ENCODE data around the gene NR2F6.
A peak's percentile ranks its signal among the peaks of the same experiment; 100 is the strongest.
"Not testable (repeated sequence)": the region's sequence is repeated elsewhere in the genome, so short reads cannot be mapped to it uniquely, and the experiment has no call there.

Gene NR2F6

DNA sequence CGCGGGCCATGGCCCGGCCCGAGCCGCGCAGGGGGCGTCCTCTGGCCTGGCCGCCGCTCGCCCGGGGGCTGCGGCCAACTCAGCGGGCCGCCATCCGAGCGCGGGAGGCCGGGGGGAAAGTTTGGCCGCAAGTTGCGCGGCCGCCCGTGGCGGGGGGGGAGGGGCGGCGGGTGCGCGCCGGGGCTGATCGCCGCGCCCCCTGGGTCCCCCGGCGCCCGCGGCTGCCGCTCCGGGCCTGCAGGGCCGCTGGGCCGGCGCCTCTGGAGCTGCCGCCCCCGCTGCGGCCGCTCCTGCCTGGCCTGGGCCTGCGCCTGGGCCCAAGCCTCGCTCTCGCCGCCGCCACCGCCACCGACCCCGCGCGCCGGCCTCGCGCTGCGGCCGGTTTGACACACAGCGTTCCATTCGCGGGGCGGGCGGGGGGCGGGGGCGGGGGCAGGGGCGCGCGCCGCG, at the start of gene NR2F6:
Gene NR2F6 (minus strand): TSS at position 385 of the 450 bp plus-strand sequence. CDS start 699 bp downstream, outside the sequence.
- no peak for DNase-seq (ENCODE audit: low read depth)

DNA sequence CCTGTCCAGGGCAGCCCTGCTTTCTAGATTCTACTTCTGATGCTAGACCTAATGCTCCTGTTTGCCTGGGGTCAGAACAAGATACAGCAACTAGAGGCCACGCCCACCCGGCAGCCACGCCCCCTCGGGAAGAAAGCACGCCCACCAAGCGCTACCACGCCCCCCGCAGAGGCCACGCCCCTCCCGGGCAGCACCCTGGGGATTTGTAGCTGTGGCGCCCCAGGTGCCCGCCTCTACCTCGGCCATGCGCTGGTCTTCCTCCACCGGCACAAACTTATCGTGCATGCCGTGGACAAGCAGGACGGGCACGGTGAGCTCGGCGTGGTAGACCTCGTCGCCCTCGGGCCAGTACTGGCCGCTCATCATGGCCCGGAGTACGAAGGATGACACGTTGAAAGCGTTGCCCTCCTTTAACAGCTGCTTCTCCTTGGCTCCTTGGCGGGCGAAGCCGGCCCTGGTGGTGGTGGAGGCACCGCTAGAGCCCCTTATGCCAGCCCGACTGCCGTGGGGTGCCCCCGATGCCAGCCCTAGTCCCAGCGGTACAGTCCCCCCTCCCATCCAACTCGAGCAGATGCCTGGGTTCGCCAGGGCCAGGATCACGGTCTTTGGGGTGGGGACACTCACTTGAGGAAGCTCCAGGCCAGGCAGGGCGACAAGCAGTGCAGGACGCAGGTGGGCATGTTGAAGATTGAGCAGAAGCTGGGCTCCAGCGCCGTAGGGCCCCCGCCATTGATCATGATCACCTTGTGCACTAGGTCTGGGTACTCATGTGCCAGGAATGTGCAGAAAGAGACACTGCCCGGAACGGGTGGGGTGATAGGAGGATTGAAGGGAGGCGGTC, 48.6 kb upstream of the NR2F6 start:
- DNase-seq (ENCODE audit: low read depth), result peak; percentile 46

DNA sequence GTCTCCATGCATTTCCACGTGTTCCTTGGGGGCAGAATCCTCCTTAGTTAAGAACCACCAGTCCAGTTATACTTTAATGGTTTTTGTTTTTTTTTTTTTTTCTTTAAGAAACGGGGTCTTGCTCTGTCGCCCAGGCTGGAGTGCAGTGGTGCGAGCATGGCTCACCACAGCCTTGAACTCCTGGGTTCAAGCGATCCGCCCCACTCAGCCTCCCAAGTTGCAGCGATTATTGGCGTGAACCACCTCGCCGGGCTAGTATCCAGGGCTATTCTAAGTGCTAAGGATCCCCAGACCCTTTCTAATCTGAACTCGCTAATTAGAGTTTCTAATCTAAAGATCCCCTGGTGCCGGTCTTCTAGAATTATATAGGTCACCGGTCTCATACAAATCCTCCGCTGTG, 47.9 kb upstream of the NR2F6 start:
- no peak for DNase-seq (ENCODE audit: low read depth)

DNA sequence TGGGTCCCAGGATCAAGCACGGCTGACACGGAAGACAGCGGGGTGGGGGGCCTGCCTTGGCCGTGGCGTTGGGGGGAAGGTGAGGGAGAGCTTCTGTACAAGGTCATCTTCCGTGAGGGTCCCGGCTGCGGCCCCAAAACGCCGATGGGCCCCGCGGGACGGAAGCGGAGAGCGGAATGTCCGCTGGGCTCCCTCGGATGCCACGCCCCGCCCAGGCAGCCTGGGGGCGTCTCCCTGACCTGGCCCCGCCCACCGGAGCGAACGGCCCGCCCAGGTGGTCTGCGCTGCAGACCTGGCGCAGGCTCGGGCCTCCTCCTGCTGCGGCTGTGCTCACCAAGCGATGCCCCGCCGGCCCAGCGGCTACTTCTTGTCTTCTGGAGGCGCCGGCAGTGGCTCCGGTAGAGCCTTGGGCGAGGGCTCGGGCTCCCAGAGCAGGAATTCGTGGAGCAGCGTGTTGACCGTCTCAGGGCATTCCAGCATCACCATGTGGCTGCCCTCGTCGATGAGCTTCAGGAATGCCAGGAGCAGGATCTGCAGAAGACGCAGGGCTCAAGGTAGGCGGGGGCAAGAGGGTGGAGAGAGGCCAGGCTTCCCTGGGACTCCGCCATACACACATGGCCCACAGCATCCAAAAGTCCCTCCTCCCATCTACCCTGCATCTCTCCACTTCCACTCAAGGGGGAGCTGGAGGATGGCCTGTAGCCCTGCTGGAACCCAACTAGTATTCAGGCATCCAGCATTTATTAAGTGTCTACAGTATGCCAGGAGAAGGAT, 46.8 kb upstream of the NR2F6 start:
- peak; percentile 91 for DNase-seq (ENCODE audit: low read depth)

DNA sequence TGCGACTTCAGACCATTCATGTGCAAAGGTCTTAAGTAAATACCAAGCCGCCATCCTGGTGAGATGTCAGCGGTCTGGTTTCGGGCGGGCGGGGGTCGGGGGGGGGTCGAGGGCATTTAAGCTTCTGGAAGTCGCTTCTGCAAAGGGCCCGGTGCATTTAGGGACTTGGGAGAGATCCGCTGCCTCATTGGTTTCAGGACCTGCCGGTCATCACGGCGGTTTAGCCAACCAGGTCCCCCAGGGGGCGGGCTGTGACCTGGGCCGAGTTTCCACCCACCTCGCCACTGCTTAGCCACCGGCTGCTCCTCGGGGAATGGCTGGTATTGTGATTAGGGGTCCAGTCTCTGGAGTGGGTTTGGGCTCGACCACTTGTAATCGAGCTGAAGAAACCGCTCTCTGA, 43.8 kb upstream of the NR2F6 start:
- DNase-seq (ENCODE audit: low read depth), result peak; percentile 82

DNA sequence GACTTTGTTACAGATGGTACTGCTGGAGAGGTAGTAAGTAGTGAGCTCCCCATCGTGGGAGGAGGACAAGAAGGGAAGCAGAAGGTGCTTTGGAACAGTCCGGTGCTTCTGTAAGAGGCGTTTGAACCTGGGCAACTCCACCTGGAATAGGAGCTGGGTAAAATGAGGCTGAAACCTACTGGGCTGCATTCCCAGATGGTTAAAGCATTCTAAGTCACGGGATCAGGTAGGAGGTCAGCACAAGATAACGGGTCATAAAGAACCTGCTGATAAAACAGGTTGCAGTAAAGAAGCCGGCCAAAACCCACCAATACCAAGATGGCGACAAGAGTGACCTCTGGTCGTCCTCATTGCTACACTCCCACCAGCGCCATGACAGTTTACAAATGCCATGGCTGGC, 41.0 kb upstream of the NR2F6 start:
- DNase-seq (ENCODE audit: low read depth), result no peak

DNA sequence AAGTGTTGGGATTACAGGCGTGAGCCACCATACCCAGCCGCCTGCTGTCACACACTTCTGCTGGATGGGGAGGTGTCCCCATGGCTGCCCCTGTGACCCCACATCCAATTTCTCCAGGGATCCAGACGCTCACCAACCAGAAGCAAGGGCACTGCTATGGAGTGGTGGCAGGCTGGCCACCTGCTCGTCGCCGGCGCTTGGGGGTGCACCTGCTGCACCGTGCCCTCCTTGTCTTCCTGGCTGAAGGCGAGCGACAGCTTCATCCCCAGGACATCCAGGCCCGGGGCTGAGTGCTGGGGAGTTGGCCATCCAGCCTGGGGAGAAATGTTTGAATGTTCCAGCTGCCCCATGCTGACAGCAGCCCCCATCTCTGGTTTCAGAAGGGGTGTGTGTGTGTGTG, 40.5 kb upstream of the NR2F6 start:
- no peak for DNase-seq (ENCODE audit: low read depth)

DNA sequence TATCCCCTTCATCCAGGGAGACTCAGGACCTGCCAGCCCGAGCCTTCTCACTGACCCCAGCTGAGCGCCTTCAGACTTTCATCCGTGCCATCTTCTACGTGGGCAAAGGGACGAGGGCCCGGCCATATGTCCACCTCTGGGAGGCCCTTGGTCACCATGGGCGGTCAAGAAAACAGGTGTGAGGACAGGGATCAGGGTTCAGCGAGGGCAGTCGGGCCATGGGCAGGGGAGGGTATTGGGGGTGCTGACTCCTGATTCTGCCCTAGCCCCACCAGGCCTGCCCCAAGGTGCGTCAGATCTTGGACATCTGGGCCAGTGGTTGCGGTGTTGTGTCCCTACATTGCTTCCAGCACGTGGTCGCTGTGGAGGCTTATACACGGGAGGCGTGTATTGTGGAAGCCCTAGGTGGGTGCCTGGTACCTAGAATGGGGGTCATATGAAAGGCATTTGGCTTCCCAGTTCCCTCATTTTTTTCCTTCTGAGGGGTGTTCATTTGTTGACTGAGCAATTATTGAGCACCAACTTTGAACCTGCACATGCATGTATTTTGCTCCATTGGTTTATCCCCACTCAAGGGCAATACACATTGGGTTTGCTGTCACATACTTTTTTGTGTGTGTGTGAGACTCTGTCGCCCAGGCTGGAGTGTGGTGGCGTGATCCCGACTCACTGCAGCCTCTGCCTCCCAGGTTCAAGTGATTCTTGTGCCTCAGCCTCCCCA, 39.9 kb upstream of the NR2F6 start:
- DNase-seq (ENCODE audit: low read depth), result no peak

DNA sequence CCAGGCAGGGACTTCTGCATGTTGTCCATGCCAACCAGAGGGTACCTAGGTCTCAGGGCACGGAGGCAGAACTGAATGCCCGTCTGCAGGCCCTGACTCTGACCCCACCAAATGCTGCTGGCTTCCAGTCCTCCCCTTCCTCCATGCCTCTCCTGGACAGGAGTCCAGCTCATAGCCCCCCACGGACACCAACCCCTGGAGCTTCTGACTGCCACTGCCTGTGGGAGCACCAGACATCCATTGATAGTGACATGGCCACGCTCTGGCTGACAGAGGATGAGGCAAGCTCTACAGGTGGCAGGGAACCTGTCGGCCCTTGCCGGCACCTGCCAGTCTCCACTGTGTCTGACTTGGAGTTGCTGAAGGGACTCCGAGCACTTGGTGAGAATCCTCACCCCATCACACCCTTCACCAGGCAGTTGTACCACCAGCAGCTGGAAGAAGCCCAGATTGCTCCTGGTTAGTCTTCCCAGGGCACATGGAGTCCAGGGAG, 37.8 kb upstream of the NR2F6 start:
- DNase-seq (ENCODE audit: low read depth), result no peak

DNA sequence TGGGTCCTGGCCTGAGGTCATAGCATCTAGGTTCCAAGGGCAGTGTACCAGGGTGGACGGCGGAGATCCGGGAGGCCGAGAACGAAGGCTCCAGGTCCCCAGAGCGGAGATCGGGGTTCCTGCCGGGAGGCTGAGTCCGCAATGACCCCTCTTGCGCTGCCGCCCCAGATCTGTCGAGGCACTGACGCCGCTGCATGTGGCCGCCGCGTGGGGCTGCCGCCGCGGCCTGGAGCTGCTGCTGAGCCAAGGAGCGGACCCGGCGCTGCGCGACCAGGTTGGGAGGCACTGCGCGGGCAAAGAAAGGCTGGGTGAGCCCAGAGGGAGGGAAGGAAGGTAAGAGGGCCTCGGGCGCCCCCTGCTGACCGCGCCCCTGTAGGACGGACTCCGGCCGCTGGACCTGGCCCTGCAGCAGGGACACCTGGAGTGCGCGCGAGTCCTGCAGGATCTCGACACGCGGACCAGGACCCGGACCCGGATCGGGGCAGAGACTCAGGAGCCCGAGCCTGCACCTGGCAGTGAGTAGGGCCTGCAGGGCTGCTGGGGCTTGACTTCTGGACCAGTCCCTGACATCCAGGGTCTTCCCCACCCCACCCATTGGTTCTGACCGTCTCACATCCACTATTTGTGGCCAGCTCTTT, 36.9 kb upstream of the NR2F6 start:
- DNase-seq (ENCODE audit: low read depth), result peak; percentile 79

DNA sequence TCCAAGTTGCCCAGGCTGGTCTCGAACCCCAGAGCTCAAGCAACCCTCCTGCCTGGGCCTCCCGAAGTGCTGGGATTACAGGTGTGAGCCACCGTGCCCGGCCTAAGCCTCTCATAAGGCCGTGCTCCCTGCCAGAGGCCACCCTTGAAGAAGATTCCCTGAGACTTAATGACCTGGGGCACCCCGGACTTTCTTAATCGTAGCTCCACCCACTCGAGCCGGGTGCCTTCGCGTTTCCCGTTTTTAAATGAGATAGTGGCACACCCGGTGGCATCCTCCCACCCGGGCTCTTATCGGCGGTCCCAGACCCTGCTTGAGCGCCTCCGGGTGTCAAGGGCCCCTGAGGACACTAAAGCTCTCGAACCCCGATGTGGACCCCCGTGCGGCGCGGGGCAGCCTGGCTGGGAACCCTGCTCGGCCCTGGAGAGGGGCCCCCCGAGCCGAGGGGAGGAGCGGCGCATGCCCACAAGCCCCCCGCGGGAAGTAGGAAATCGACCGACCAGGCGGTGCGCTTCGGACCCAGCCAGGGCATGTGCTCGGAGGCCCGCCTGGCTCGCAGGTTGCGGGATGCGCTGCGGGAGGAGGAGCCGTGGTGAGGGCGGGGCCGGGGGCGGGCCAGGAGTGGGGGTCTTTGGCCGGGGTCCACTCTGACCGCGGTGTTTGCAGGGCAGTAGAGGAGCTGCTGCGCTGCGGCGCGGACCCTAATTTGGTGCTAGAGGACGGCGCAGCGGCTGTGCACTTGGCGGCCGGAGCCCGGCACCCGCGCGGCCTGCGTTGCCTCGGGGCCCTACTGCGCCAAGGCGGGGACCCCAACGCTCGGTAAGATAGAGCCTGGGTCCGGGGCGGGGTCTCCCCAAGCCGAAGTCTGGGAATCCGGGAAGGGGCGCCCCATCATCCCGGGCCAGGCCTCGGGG, 35.9 kb upstream of the NR2F6 start, which contains the start of gene ANKLE1:
Gene ANKLE1 (plus strand): TSS at position 511 of the 914 bp plus-strand sequence. CDS start 20 bp downstream, at position 531.
- DNase-seq (ENCODE audit: low read depth), result peak; percentile 39

DNA sequence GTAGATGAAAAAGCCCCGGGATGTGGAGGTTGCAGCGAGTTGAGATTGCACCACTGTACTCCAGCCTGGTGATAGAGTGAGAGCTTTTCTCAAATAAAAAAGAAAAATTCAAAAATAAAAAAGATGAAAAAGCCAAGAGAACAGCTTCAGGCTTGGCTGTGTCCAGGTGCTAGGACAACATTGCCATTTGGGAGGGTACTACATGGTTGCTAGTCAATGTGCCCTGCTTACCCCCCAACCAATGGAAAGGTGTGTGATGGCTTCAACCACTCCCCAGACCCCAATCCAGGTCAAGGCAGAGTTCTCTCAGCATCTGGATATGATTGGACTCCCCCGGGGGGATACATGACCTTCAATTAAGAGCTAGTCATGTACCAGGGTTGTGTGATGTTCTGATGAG, 33.7 kb upstream of the NR2F6 start:
- DNase-seq (ENCODE audit: low read depth), result no peak

DNA sequence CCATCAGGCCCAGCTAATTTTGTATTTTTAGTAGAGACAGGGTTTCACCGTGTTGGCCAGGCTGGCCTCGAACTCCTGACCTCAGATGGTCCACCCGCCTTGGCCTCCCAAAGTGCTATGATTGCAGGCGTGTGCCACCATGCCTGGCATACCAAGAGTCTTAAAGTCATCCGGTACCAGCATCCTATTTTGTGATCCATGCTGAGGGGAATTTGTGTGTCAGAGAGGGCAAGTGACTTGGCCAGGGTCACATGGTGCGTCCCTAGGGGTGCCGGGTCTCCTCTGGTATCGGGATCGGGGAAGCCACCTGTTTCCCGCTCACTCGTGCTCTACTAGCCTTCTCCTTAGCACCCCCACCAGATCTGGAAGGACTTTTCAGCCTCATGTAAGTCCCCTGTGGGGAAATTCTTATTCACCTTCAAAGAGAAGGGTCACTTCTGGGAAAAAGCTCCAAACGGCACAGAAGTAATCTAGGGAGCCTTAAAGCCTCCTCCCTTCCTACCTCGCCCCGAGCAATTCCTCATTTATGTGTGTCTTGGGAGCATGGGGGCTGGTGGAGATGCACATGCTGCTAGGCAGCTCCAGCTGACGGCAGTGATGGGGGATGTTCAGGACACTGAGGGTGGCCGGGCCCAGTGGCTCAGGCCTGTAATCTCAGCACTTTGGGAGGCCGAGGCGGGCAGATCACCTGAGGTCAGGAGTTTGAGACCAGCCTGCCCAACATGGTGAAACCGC, 29.9 kb upstream of the NR2F6 start:
- DNase-seq (ENCODE audit: low read depth), result no peak

DNA sequence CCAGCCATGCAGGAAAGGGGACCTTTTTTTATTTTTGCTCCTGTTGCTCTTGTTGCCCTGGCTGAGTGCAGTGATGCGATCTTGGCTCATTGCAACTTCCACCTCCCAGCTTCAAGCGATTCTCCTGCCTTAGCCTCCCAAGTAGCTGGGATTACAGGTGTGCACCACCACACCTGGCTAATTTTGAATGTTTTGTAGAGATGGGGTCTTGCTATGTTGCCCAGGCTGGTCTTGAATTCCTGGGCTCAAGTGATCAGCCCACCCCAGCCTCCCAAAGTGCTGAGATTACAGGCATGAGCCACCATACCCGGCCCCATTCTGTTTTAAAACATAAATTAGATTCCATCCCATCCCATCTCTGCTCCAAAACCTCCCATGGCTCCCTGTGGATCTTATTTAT, 29.2 kb upstream of the NR2F6 start:
- not testable (repeated sequence) for DNase-seq (ENCODE audit: low read depth)

DNA sequence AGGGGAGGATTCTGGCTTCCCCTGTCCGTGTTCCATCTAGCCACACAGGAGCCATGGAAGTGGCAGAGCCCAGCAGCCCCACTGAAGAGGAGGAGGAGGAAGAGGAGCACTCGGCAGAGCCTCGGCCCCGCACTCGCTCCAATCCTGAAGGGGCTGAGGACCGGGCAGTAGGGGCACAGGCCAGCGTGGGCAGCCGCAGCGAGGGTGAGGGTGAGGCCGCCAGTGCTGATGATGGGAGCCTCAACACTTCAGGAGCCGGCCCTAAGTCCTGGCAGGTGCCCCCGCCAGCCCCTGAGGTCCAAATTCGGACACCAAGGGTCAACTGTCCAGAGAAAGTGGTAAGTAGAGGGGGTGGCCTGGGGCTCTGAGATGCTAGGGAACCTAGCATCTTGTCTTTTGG, 23.0 kb upstream of the NR2F6 start:
- no peak for DNase-seq (ENCODE audit: low read depth)

DNA sequence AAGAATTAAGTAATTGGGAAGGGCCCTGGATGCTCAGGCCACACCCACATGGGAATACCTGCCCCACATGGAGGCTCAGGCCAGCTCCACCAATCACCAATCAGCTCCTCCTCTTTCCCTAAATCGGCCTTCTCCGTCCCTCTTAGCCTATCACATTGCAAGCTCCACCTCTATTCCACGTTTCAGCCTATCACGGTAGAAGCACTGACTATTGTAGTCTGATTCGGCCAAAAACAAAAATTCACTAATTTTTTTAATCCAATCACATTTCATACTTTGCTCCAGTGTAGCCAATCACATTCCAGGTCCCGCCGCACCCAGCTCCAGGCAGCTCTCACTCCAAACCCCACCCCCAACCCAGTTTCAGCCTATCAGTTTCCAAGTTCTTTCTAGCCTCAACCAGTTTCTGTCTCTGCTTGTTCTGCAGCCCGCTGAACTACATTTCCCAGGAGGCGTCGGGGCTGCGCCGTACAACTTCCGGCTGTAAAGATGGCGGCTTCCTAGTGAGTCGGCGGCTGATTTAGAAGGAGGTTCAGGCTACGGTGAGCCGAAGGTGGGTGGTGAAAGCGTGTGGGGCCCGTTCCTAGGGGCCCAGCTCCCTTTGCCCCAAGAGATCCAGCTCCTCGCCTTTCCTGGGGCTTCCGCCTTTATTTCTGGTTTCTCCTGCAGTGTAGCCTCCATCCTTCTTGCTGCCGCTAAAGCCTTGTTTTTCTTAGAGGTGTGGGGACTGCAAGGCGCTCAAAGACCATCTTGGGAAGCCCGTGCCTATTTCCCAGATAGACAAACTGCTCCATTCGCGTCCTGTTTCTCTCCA, 21.5 kb upstream of the NR2F6 start, which contains the start of gene BABAM1:
Gene BABAM1 (plus strand): TSS at position 469 of the 814 bp plus-strand sequence. CDS start 1,364 bp downstream, outside the sequence.
- peak; percentile 99 for DNase-seq (ENCODE audit: low read depth)

DNA sequence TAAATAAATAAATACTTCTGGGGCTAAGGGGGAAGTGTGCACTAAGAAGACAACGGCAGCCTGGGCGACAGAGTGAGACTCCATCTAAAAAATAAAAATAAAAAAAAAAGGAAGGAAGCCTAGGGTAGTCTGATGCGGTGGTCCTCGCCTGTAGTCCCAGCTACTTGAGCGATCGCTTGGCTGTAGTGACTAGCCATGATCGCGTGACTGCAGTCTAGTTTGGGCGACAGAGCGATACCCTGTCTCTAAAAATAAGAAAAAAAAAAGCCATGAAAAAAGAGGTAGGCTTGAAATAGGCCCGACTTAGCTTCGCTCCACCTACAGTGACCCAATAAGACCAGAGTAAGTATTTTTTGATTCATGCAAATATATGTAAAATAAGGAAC, 20.9 kb upstream of the NR2F6 start:
- no peak for DNase-seq (ENCODE audit: low read depth)

DNA sequence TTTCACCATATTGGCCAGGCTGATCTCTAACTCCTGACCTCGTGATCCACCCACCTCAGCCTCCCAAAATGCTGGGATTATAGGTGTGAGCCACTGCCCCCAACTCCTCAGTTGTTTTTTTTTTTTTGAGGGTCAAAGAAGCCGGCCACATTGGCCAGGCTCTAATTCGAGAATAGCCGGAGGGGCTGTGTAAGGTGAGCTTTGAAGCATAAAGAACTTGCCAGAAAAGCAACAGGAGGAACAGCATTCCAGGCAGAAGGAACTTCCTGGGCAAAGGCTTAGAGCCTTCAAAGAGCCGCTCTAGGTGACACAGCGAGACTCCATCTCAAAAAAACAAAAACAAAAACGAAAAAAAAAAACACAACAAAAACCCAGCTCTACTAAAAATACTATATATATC, 20.3 kb upstream of the NR2F6 start:
- no peak for DNase-seq (ENCODE audit: low read depth)

DNA sequence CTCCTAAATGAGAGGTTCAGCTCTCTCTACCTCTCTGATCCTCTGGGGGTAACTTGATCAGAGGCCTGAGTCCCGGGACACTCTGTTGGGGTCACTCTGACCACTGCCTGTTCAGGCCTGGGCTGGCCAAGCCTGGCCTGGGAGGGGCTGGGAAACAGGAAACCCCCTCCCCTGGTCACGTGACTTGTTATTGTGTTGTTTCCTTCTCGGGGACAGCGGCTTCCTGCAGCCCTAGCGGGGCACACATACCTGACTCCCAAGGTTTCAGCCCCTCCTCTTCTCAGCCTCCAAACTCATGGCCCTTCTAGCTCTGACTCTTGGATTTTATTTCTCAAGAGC, 18.9 kb upstream of the NR2F6 start, which contains the start of gene USHBP1:
Gene USHBP1 (minus strand): TSS at position 105 of the 339 bp plus-strand sequence. CDS start 446 bp downstream, outside the sequence.
- no peak for DNase-seq (ENCODE audit: low read depth)
